ENCODE data around the gene COMMD1. TPM values are rescaled to one million over a fixed set of nuclear protein-coding genes. Genes with fewer than 3 reads are reported as not detected.
A peak's percentile ranks its signal among the peaks of the same experiment; 100 is the strongest.

COMMD1 gene
- total RNA-seq, 1 experiment from 2014 or later = 24.7 TPM

GRCh38 chr2:61970807-61971556 is 65.5 kb downstream of the COMMD1 start:
- H3K9me3 Mint-ChIP-seq = no peaks in the 10 kb centered on the region
- ChIA-PET CTCF (interaction anchor here (0.5 to 1.4 kb wide), 17 partner anchors 11 to 486 kb away, joined by 3 to 9 read pairs (median 3); no protein-coding TSS in a partner anchor), POLR2A (interaction anchor here (0.6 kb wide), 1 partner anchor 94 kb away, joined by 3 read pairs; no protein-coding TSS in a partner anchor)
- peak overlapping the region; percentile 44 for H3K4me3 Mint-ChIP-seq
- peak overlapping the region; percentile 52 for H3K27ac Mint-ChIP-seq
- H3K4me1 Mint-ChIP-seq = peaks cover 18% of the 10 kb centered on the region
- no peaks in the 10 kb centered on the region for H3K27me3 Mint-ChIP-seq (ENCODE audit: low read depth)
- TF ChIP-seq, protein P1, sequence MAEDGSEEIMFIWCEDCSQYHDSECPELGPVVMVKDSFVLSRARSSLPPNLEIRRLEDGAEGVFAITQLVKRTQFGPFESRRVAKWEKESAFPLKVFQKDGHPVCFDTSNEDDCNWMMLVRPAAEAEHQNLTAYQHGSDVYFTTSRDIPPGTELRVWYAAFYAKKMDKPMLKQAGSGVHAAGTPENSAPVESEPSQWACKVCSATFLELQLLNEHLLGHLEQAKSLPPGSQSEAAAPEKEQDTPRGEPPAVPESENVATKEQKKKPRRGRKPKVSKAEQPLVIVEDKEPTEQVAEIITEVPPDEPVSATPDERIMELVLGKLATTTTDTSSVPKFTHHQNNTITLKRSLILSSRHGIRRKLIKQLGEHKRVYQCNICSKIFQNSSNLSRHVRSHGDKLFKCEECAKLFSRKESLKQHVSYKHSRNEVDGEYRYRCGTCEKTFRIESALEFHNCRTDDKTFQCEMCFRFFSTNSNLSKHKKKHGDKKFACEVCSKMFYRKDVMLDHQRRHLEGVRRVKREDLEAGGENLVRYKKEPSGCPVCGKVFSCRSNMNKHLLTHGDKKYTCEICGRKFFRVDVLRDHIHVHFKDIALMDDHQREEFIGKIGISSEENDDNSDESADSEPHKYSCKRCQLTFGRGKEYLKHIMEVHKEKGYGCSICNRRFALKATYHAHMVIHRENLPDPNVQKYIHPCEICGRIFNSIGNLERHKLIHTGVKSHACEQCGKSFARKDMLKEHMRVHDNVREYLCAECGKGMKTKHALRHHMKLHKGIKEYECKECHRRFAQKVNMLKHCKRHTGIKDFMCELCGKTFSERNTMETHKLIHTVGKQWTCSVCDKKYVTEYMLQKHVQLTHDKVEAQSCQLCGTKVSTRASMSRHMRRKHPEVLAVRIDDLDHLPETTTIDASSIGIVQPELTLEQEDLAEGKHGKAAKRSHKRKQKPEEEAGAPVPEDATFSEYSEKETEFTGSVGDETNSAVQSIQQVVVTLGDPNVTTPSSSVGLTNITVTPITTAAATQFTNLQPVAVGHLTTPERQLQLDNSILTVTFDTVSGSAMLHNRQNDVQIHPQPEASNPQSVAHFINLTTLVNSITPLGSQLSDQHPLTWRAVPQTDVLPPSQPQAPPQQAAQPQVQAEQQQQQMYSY (CRISPR knock-in tag; IDR thresholded peaks at IDR 0.05) = no peak
- TF ChIP-seq, protein P2, sequence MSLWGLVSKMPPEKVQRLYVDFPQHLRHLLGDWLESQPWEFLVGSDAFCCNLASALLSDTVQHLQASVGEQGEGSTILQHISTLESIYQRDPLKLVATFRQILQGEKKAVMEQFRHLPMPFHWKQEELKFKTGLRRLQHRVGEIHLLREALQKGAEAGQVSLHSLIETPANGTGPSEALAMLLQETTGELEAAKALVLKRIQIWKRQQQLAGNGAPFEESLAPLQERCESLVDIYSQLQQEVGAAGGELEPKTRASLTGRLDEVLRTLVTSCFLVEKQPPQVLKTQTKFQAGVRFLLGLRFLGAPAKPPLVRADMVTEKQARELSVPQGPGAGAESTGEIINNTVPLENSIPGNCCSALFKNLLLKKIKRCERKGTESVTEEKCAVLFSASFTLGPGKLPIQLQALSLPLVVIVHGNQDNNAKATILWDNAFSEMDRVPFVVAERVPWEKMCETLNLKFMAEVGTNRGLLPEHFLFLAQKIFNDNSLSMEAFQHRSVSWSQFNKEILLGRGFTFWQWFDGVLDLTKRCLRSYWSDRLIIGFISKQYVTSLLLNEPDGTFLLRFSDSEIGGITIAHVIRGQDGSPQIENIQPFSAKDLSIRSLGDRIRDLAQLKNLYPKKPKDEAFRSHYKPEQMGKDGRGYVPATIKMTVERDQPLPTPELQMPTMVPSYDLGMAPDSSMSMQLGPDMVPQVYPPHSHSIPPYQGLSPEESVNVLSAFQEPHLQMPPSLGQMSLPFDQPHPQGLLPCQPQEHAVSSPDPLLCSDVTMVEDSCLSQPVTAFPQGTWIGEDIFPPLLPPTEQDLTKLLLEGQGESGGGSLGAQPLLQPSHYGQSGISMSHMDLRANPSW (CRISPR knock-in tag; conservative IDR thresholded peaks at IDR 0.05; ENCODE audit: low read depth) = no peak
- TF ChIP-seq RORB (CRISPR knock-in tag; IDR thresholded peaks at IDR 0.05) = no peak
- TF ChIP-seq E2F4 (CRISPR knock-in tag; IDR thresholded peaks at IDR 0.05; ENCODE audit: borderline replicate concordance, low read depth) = no peak
- TF ChIP-seq RELA (CRISPR knock-in tag; IDR thresholded peaks at IDR 0.05; ENCODE audit: borderline replicate concordance) = no peak
- no peak for TF ChIP-seq ZNF671 (CRISPR knock-in tag; IDR thresholded peaks at IDR 0.05)
- TF ChIP-seq CBFB (CRISPR knock-in tag; IDR thresholded peaks at IDR 0.05; ENCODE audit: low read depth) = no peak
- TF ChIP-seq ZNF416 (CRISPR knock-in tag; IDR thresholded peaks at IDR 0.05) = no peak
- no peak for TF ChIP-seq NR2C2 (CRISPR knock-in tag; IDR thresholded peaks at IDR 0.05)
- no peak for TF ChIP-seq ATF1 (CRISPR knock-in tag; IDR thresholded peaks at IDR 0.05)
- peak; percentile 45 for DNase-seq (ENCODE audit: low spot score)
- ATAC-seq = peak; percentile 98
- no peaks in the 10 kb centered on the region for H3K36me3 Mint-ChIP-seq

DNA sequence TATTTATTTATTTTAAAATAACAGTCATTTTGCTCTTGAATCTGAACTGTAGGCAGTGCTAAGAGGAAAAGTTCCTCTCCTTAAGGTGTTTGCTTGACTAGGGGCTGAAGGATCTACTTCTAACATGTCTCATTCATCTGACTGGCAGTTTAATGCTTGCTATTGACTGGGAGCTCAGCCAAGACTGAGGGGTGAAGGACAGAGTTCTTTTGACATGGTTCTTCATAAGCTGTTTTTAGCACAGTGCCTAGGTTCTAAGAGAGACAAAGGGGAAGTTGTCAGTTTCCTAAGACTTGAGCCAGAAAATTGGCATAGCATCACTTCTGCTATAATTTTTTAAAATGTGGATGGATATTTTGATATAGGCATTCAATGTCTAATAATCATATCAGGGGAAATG is 73.0 kb downstream of the COMMD1 start:
- Mint-ChIP-seq H3K36me3 (peaks cover 8% of the 10 kb centered on the region; the same call in 1 of the 2 replicates), H3K9me3 (peaks cover 10% of the 10 kb centered on the region), H3K27me3 (ENCODE audit: low read depth) (no peaks in the 10 kb centered on the region), H3K27ac (no peak overlapping the region), H3K4me3 (no peak overlapping the region), H3K4me1 (no peaks in the 10 kb centered on the region)
- POLR2A ChIA-PET = no interaction called here
- ATAC-seq = no peak
- DNase-seq (ENCODE audit: low spot score) = no peak
- no peak for TF ChIP-seq ZNF423 (CRISPR knock-in tag; IDR thresholded peaks at IDR 0.05)
- TF ChIP-seq, protein P1 (CRISPR knock-in tag; IDR thresholded peaks at IDR 0.05) = no peak
- TF ChIP-seq, protein P3, sequence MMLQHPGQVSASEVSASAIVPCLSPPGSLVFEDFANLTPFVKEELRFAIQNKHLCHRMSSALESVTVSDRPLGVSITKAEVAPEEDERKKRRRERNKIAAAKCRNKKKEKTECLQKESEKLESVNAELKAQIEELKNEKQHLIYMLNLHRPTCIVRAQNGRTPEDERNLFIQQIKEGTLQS (CRISPR knock-in tag; conservative IDR thresholded peaks at IDR 0.05) = no peak
- no peak for TF ChIP-seq RORB (CRISPR knock-in tag; IDR thresholded peaks at IDR 0.05)
- no peak for TF ChIP-seq E2F4 (CRISPR knock-in tag; IDR thresholded peaks at IDR 0.05; ENCODE audit: borderline replicate concordance, low read depth)
- TF ChIP-seq MAX (CRISPR knock-in tag; IDR thresholded peaks at IDR 0.05) = no peak
- CTCF ChIA-PET = no interaction called here

Measured in WTC11 (cell line).